Spleen (tissue), 7 donors: ENCODE results near the gene CCNL2.

Experiments
- POLR2A ChIP-seq, 3 donors: fragments of 450-650 bp; IDR thresholded peaks; one replicate each; pipeline ENCODE4 v1.5.1; 2017; ENCODE audit warnings: antibody characterized with exemption in 3 of 3, mild to moderate bottlenecking in 1 of 3
- TF ChIP-seq, protein P1 (sequence below), 11 experiments: fragments of 200-600 bp in 7 of 11; fragments of 450-650 bp in 4 of 11; sonication (generic) in 4 of 11; IDR thresholded peaks in 8 of 11; conservative IDR thresholded peaks in 3 of 11; 1 replicate in 7 of 11; 2 replicates in 4 of 11; pipeline versions ENCODE4 v1.4.0 to v1.8.0; 2016 to 2021; ENCODE audit warnings: antibody characterized with exemption in 11 of 11, inconsistent platforms in 4 of 11, mild to moderate bottlenecking in 1 of 11
- donor health status: DM: no; HTN: no; CAD: no; lungs with moderate emphysema.
- donor health status: DM: no; HTN: no; CAD: no.
- donor health status: DM: no; HTN: no; CAD: no.

DNA sequence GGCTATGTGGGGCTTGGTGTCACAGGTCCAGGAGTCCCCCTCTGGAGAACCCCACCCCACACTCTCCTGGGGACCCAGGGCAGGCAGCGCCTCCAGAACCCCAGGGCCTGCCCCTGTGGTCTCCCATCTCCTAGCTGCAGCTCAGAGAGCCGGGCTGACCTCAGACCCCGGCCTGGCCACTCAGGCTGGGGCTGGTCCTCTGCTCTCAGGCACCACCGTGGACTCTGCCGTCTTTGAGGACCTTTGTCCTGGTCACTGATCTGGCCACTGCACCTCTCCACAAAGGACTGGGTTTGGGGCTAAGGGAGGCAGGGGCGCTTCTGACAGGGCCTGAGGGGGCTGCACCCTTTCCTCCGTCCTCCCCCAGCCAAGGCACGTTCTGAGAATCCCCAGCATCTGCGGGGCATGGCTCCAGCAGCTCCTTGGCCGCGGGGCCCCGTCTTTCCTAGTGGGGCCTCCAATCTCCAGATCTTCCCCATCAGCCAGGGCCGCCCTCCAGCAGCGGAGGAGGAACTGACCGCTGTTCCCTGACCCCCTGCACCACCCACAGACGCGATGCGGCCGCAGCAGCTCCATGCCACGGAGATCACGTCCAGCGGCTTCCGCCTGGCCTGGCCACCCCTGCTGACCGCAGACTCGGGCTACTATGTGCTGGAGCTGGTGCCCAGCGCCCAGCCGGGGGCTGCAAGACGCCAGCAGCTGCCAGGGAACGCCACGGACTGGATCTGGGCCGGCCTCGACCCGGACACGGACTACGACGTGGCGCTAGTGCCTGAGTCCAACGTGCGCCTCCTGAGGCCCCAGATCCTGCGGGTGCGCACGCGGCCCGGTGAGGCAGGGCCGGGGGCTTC lies 39.6 kb upstream of the CCNL2 start:
- no peak for TF ChIP-seq POLR2A (IDR thresholded peaks at IDR 0.05)
- TF ChIP-seq, protein P1, sequence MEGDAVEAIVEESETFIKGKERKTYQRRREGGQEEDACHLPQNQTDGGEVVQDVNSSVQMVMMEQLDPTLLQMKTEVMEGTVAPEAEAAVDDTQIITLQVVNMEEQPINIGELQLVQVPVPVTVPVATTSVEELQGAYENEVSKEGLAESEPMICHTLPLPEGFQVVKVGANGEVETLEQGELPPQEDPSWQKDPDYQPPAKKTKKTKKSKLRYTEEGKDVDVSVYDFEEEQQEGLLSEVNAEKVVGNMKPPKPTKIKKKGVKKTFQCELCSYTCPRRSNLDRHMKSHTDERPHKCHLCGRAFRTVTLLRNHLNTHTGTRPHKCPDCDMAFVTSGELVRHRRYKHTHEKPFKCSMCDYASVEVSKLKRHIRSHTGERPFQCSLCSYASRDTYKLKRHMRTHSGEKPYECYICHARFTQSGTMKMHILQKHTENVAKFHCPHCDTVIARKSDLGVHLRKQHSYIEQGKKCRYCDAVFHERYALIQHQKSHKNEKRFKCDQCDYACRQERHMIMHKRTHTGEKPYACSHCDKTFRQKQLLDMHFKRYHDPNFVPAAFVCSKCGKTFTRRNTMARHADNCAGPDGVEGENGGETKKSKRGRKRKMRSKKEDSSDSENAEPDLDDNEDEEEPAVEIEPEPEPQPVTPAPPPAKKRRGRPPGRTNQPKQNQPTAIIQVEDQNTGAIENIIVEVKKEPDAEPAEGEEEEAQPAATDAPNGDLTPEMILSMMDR (IDR thresholded peaks at IDR 0.05 in 8 of 11, conservative IDR thresholded peaks at IDR 0.05 in 3 of 11), result no peak
